B cell (primary cell): Measurements from ENCODE around the gene CADPS. TPM values are rescaled to one million over a fixed set of nuclear protein-coding genes. Genes with fewer than 3 reads are reported as not detected.

Experiments
- ATAC-seq: fragments of 200-7000 bp; cut with Tn5 transposase; one replicate; pipeline ENCODE4 v1.10.0; 2021; ENCODE audit warnings: low read depth, mild to moderate bottlenecking, moderate number of reproducible peaks, moderate library complexity
- CTCF ChIA-PET: fragments of 350-600 bp; sonication (Branson Sonifier 250); formaldehyde crosslinking; loops from one replicate; lab custom pipeline; 2021; ENCODE audit warnings: antibody characterized with exemption, inconsistent platforms; lab: Charles Lee
- POLR2A ChIA-PET: fragments of 350-600 bp; sonication (Branson Sonifier 250); formaldehyde crosslinking; loops from one replicate; lab custom pipeline; 2021; ENCODE audit warnings: antibody characterized with exemption; lab: Charles Lee
- DNase-seq: peaks from one replicate; pipeline ENCODE4 v3.0.0; 2013
- H2AFZ ChIP-seq: 2 replicates; pipeline ENCODE4 v1.6.1; 2012; ENCODE audit warnings: mild to moderate bottlenecking, low read depth, low read length; ENCODE audit not compliant: insufficient read depth, poor library complexity, severe bottlenecking
- H3K27ac ChIP-seq, 2 donors: 1 replicate in 1 of 2; 2 replicates in 1 of 2; pipeline ENCODE4 v1.5.1; 2012 to 2013; ENCODE audit warnings: low read length in 2 of 2, mild to moderate bottlenecking in 2 of 2, moderate library complexity in 1 of 2
- H3K27me3 ChIP-seq, 4 experiments: fragments of 200-600 bp in 1 of 4; sonication (generic) in 1 of 4; replicated peaks in 1 of 4; 1 replicate in 2 of 4; 2 replicates in 2 of 4; pipeline versions ENCODE4 v1.6.1 to v1.7.0; 2013 to 2016; ENCODE audit warnings: low read length in 3 of 4, mild to moderate bottlenecking in 2 of 4, mixed read lengths in 1 of 4, moderate library complexity in 1 of 4; ENCODE audit not compliant: insufficient read depth in 4 of 4, control insufficient read depth in 3 of 4; ENCODE audit errors: control extremely low read depth in 1 of 4
- H3K36me3 ChIP-seq, 2 experiments: replicated peaks in 1 of 2; 1 replicate in 1 of 2; 2 replicates in 1 of 2; pipeline versions ENCODE4 v1.6.1 to v1.7.1; 2013; ENCODE audit warnings: low read length in 1 of 2; ENCODE audit not compliant: insufficient read depth in 2 of 2, control insufficient read depth in 1 of 2; ENCODE audit errors: control extremely low read depth in 1 of 2, extremely low read depth in 1 of 2
- H3K4me1 ChIP-seq, 2 donors: fragments of 200-600 bp in 1 of 2; sonication (generic) in 1 of 2; 1 replicate in 1 of 2; 2 replicates in 1 of 2; pipeline versions ENCODE4 v1.5.1 to v1.6.1; 2013 to 2017; ENCODE audit warnings: low read length in 2 of 2; ENCODE audit not compliant: control insufficient read depth in 2 of 2, insufficient read depth in 2 of 2
- H3K4me2 ChIP-seq: replicated peaks from 2 replicates; pipeline ENCODE3; 2012; ENCODE audit warnings: mild to moderate bottlenecking, low read depth, low read length; ENCODE audit not compliant: poor library complexity, severe bottlenecking
- H3K4me3 ChIP-seq, 5 experiments: fragments of 200-600 bp in 1 of 5; sonication (generic) in 1 of 5; 1 replicate in 3 of 5; 2 replicates in 2 of 5; pipeline versions ENCODE4 v1.5.1 to v1.7.0; 2011 to 2016; ENCODE audit warnings: low read length in 4 of 5, mild to moderate bottlenecking in 4 of 5, low read depth in 2 of 5, control low read depth in 1 of 5, moderate library complexity in 1 of 5; ENCODE audit not compliant: insufficient read depth in 1 of 5; ENCODE audit errors: control extremely low read depth in 1 of 5, extremely low read depth in 1 of 5
- H3K79me2 ChIP-seq: fragments of 200-600 bp; sonication (generic); one replicate; pipeline ENCODE4 v1.6.0; 2016; ENCODE audit warnings: low read length; ENCODE audit not compliant: control insufficient read depth, insufficient read depth
- H3K9ac ChIP-seq: fragments of 200-600 bp; sonication (generic); 2 replicates; pipeline ENCODE4 v1.6.1; 2017; ENCODE audit warnings: mild to moderate bottlenecking, low read length, moderate library complexity
- H3K9me3 ChIP-seq, 3 donors: one replicate each; pipeline versions ENCODE4 v1.6.1 to v1.7.1; 2013; ENCODE audit warnings: low read length in 2 of 3; ENCODE audit not compliant: control insufficient read depth in 2 of 3, insufficient read depth in 1 of 3; ENCODE audit errors: control extremely low read depth in 1 of 3
- H4K20me1 ChIP-seq: 2 replicates; pipeline ENCODE4 v1.6.0; 2012; ENCODE audit warnings: mild to moderate bottlenecking, low read length; ENCODE audit not compliant: insufficient read depth, control insufficient read depth, poor library complexity, severe bottlenecking
- H3K27ac Mint-ChIP-seq: one replicate; pipeline ENCODE4 v1.8.0; 2021; ENCODE audit warnings: mixed read lengths
- H3K27me3 Mint-ChIP-seq: one replicate; pipeline ENCODE4 v1.8.0; 2021; ENCODE audit warnings: mixed read lengths
- H3K4me1 Mint-ChIP-seq: one replicate; pipeline ENCODE4 v1.8.0; 2021; ENCODE audit warnings: mixed read lengths
- H3K4me3 Mint-ChIP-seq: one replicate; pipeline ENCODE4 v1.8.0; 2021; ENCODE audit warnings: mixed read lengths
- H3K9me3 Mint-ChIP-seq: one replicate; pipeline ENCODE4 v1.8.0; 2022; ENCODE audit warnings: mixed read lengths; ENCODE audit not compliant: insufficient read depth
- CTCF ChIP-seq: fragments of 200-600 bp; IDR thresholded peaks from one replicate; pipeline ENCODE4 v1.8.0; 2022; ENCODE audit warnings: antibody characterized with exemption, mild to moderate bottlenecking
- EZH2 ChIP-seq: IDR thresholded peaks from 2 replicates; pipeline ENCODE4 v1.6.1; 2012; ENCODE audit warnings: borderline replicate concordance, low read depth, mild to moderate bottlenecking, moderate library complexity, low read length; ENCODE audit not compliant: insufficient read depth, poor library complexity, severe bottlenecking
- WGBS: methylation state at CpG from one replicate; pipeline ENCODE4 v1.1.5; 2013; ENCODE audit warnings: missing lambda C conversion rate; ENCODE audit not compliant: insufficient coverage; 5-methylcytosine and 5-hydroxymethylcytosine counted together
- intact Hi-C: fragments of 100-400 bp; cut with micrococcal nuclease; formaldehyde crosslinking; loops from one replicate; pipeline ENCODE4 v1.10.0; 2022
- polyA plus RNA-seq: library from polyadenylated mRNA; depleted of rRNA; stranded (reverse); fragments of >200 nt; gene quantifications from 2 replicates; pipeline ENCODE4 v1.2.3, GENCODE V29; 2012
- total RNA-seq, 2 donors: library from RNA; stranded (reverse); fragments of 120-200 nt in 1 of 2; gene quantifications; 1 replicate in 1 of 2; 2 replicates in 1 of 2; pipeline versions ENCODE4 v1.2.3 to v1.2.4, GENCODE V29; 2013 to 2022

CADPS gene
- total and polyA plus RNA-seq, 2 donors (not counting 1 experiment from before 2014, with no cell fraction given) = 0.16 to 0.22 TPM

- no peak overlapping the region for H3K4me3 ChIP-seq
- WGBS = 20% methylated on average over 6 of the region's 14 CpGs
- POLR2A ChIA-PET = no interaction called here
Measured at GRCh38 chr3:62378921-62379320, 496.3 kb downstream of the CADPS start.

GRCh38 chr3:62378311-62378789 lies 496.9 kb downstream of the CADPS start:
- H3K4me3 Mint-ChIP-seq = no peak overlapping the region
- peaks cover 0 to 55% (median 35%) of the 10 kb centered on the region in 4 experiments for H3K27me3 ChIP-seq
- peaks cover 0 to 15% (median 0%) of the 10 kb centered on the region in 3 donors for H3K9me3 ChIP-seq
- H4K20me1 ChIP-seq = no peaks in the 10 kb centered on the region
- no peaks in the 10 kb centered on the region for H3K9me3 Mint-ChIP-seq
- H3K79me2 ChIP-seq = no peaks in the 10 kb centered on the region
- no peak overlapping the region for H3K4me3 ChIP-seq
- no peaks in the 10 kb centered on the region for H3K4me1 ChIP-seq
- POLR2A ChIA-PET = no interaction called here
- CTCF ChIA-PET = no interaction called here
- H3K4me1 Mint-ChIP-seq = peaks cover 4% of the 10 kb centered on the region
- peaks cover 60% of the 10 kb centered on the region for H3K27me3 Mint-ChIP-seq
- WGBS = 12% methylated on average over 29 of the region's 29 CpGs
- no peak overlapping the region for H3K9ac ChIP-seq
- DNase-seq (no peak), ATAC-seq (no peak)
- intact Hi-C loops = no loop called here
- H3K27ac Mint-ChIP-seq = no peak overlapping the region
- H3K4me2 ChIP-seq = no peak overlapping the region
- TF ChIP-seq EZH2 (no peak), CTCF (no peak)
- H3K36me3 ChIP-seq = no peaks in the 10 kb centered on the region
- no peak overlapping the region for H2AFZ ChIP-seq
- H3K27ac ChIP-seq = no peak overlapping the region

More at GRCh38 chr3:62378921-62379320, 496.3 kb downstream of the CADPS start:
- DNase-seq = no peak
- no peak overlapping the region for H3K4me3 Mint-ChIP-seq
- no peak overlapping the region for H2AFZ ChIP-seq
- no peak overlapping the region for H3K27ac ChIP-seq
- CTCF ChIA-PET = no interaction called here
- H3K27me3 ChIP-seq = peaks cover 0 to 50% (median 33%) of the 10 kb centered on the region in 4 experiments
- H3K36me3 ChIP-seq = no peaks in the 10 kb centered on the region
- no peaks in the 10 kb centered on the region for H3K9me3 Mint-ChIP-seq
- H3K79me2 ChIP-seq = no peaks in the 10 kb centered on the region
- H3K27ac Mint-ChIP-seq = no peak overlapping the region
- intact Hi-C loops = no loop called here
- ATAC-seq = no peak
- H3K4me1 ChIP-seq = no peaks in the 10 kb centered on the region
- TF ChIP-seq EZH2 (no peak), CTCF (no peak)
- no peaks in the 10 kb centered on the region for H4K20me1 ChIP-seq
- H3K27me3 Mint-ChIP-seq = peaks cover 60% of the 10 kb centered on the region
- peaks cover 4% of the 10 kb centered on the region for H3K4me1 Mint-ChIP-seq
- peaks cover 0 to 15% (median 0%) of the 10 kb centered on the region in 3 donors for H3K9me3 ChIP-seq
- no peak overlapping the region for H3K4me2 ChIP-seq
- H3K9ac ChIP-seq = no peak overlapping the region
